GM19025 (cell line): ENCODE data around the gene ENO4.

ENCODE experiments used
- ATAC-seq: cut with Tn5 transposase; IDR thresholded peaks from one replicate; pipeline ENCODE4 v1.9.1; 2021; ENCODE audit warnings: mild to moderate bottlenecking, low read depth, moderate library complexity; ENCODE audit not compliant: unreplicated experiment

The ENO4 gene

GRCh38 chr10:116909307-116909706 lies 60.0 kb downstream of the ENO4 start:
- ATAC-seq, result no peak

GRCh38 chr10:116910910-116911309 lies 61.6 kb downstream of the ENO4 start:
- no peak for ATAC-seq

- ATAC-seq, result no peak
Observed at GRCh38 chr10:116912162-116912561, 62.9 kb downstream of the ENO4 start.

- ATAC-seq, result no peak
Observed at GRCh38 chr10:116913695-116914094, 64.4 kb downstream of the ENO4 start.

DNA sequence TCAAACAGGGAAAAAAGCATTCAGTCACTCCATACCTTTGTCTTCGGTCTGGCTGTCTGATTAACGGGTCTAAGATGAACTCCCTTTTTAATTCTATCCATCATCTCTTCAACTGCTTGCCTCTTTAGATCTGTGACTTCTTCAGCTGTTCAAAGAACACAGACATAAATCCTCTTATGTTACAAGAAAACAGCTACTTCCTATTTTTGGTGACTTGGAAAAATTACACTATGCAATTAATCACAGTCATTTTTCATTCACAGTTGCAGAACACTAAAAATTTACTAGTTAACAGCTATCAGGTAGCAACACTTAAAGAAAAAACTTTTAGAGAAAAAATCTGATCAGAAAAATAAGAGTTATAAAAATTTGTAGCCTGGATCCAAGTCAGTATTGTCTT lies 66.0 kb downstream of the ENO4 start:
- ATAC-seq, result no peak

DNA sequence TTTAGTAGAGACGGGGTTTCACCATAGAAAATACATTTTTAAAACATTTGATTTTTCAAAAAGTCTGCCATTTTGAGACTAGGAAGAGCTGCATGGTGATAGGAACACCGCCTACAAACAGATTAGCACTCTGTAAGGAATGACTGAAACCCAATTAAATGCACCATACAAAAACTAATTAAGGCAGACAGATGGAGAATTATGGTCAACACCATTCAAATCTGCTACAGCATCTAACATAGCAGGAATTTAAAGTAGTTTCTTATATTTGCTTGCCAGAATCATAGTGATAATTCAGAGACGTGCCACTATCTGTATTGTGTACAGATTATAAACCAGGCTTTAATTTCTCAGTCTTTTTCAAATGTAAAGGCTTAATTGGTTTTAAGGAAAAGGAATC lies 68.2 kb downstream of the ENO4 start:
- no peak for ATAC-seq

DNA sequence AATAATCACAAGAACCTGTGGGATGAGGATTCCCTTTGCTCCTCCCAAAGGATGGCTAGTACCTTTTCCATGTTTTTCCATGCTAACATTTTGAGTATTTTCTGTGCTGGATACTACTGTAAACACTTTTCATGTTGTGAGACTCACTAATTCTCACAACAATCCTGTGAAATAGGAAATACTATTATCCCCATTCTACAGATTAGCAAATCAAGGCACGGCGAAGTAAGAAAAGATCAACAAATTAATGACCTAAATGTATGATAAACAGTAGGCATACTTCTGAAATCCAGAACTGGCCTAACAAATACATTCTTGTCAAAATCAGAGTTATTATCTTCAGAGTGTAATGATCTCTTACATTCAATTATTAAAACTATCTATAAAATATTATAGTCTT lies 69.3 kb downstream of the ENO4 start:
- no peak for ATAC-seq

- ATAC-seq, result no peak
Observed at GRCh38 chr10:116919164-116919563, 69.9 kb downstream of the ENO4 start.

GRCh38 chr10:116919706-116920105 lies 70.4 kb downstream of the ENO4 start:
- no peak for ATAC-seq

DNA sequence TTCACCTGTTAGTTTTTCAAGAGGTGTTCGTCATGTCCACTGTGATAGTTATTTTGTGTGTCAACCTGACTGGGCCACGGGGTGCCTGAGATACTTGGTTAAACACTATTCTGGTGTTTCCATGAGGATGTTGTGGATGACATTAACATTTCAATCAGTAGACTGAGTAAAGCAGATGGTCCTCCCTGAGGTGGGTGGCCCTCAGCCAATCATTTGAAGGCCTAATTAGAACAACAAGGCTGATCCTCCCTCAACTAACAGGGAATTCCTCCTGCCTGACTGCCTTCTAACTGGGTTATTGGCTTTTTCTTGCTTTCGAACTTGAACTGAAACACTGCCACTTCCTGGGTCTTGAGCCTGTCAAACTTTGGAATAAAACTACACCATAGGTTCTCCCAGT lies 75.8 kb downstream of the ENO4 start:
- ATAC-seq, result no peak

DNA sequence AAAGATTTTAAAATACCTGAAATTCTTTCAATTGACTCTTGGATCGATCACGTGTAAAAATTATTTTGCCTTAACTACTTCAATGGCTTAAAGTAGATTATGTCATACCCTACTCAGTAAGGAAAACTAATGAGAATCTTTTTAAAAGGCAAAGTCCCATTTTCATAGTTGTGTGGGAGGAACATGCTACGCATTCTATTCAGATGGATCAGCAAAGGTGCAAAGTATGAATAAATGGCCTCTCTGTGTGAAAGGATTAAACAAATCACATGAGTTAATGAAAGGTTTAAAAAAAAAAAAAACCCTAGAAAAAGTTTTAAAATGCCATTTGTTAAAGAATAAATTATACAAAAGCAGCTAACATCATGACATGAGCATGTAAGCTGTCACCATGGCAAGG lies 77.1 kb downstream of the ENO4 start:
- no peak for ATAC-seq

- no peak for ATAC-seq
Observed at GRCh38 chr10:116931806-116932205, 82.5 kb downstream of the ENO4 start.
